H1 (cell line): ENCODE measurements around the gene NDUFS4. TPM values are rescaled to one million over a fixed set of nuclear protein-coding genes. Genes with fewer than 3 reads are reported as not detected.

Experiments
- ASH2L ChIP-seq: fragments of 200-600, 300-600 bp; sonication (generic); IDR thresholded peaks from one replicate; pipeline ENCODE4 v1.7.1; 2017; ENCODE audit warnings: low read length
- HDAC2 ChIP-seq, 2 experiments: fragments of 300-600 bp in 1 of 2; sonication (generic) in 1 of 2; IDR thresholded peaks; 2 replicates each; pipeline ENCODE4 v1.6.1; 2011 to 2012; ENCODE audit warnings: low read depth in 2 of 2, low read length in 2 of 2, mild to moderate bottlenecking in 2 of 2, moderate library complexity in 2 of 2, borderline replicate concordance in 1 of 2, inconsistent platforms in 1 of 2
- POU5F1 ChIP-seq: IDR thresholded peaks from 2 replicates; pipeline ENCODE4 v1.6.1; 2011; ENCODE audit warnings: low read depth, mild to moderate bottlenecking, low read length, moderate library complexity
- RAD21 ChIP-seq, 2 experiments: IDR thresholded peaks in 1 of 2; conservative IDR thresholded peaks in 1 of 2; 2 replicates each; pipeline ENCODE4 v1.6.1; 2011; ENCODE audit warnings: low read depth in 2 of 2, low read length in 2 of 2, improper control_type of control experiment in 1 of 2, inconsistent platforms in 1 of 2, mild to moderate bottlenecking in 1 of 2, moderate library complexity in 1 of 2
- polyA plus RNA-seq, 7 experiments: library from polyadenylated mRNA; depleted of rRNA in 3 of 7; stranded (reverse) in 5 of 7; unstranded in 2 of 7; fragments of >200 nt in 5 of 7; fragments of 200-250 nt in 2 of 7; gene quantifications; 1 replicate in 5 of 7; 2 replicates in 1 of 7; 4 replicates in 1 of 7; pipeline versions ENCODE4 v1.2.1 to v1.2.3, GENCODE V29; 2011 to 2013; ENCODE audit warnings: missing spikeins in 2 of 7, mixed read lengths in 2 of 7
- total RNA-seq: library from RNA; stranded (reverse); fragmentation: NEBNext Ultra II Directional; extraction: Animal tissue kit (Norgen Biotek cat#: 25700); gene quantifications from 2 replicates; pipeline ENCODE4 v1.2.1, GENCODE V29; 2021

The NDUFS4 gene
- total and polyA plus RNA-seq, 2 of the 8 experiments (the other 6 are each of a cell fraction or from before 2014, with no cell fraction given): 74.6 to 75.9 TPM

DNA sequence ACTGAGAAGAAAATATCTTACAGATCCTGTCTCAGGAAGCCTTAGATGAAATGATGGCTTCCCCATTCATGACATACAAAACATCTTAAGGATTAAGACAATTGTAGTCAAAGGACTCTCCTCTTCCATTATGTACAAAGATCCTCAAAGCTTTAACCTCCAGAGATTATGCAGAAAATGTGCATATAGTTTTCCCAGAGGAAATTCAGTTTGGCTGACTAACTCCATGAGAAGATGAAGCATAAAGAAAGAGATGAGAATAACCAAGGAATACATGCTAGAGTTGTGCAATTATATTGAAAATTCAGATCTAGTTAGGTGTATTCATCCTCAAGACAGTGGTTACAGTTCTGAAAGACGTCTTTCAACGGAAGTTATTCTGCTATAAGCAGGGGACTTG lies 18.6 kb upstream of the NDUFS4 start (continued):
- TF ChIP-seq POU5F1: no peak
- TF ChIP-seq RAD21 (IDR thresholded peaks at IDR 0.05 in 1 of 2, conservative IDR thresholded peaks at IDR 0.05 in 1 of 2; ENCODE audit: low read depth in 2 of 2, low read length in 2 of 2): no peak
- TF ChIP-seq ASH2L: no peak
- no peak for TF ChIP-seq HDAC2 (IDR thresholded peaks at IDR 0.05; ENCODE audit: borderline replicate concordance in 1 of 2, low read depth in 2 of 2, low read length in 2 of 2)
